GF-D8 (cell line): ENCODE measurements around the gene AUNIP.
A peak's percentile ranks its signal among the peaks of the same experiment; 100 is the strongest.

Experiments used
- DNase-seq: peaks from one replicate; lab custom pipeline; 2025; lab: John Stamatoyannopoulos, UW

The AUNIP gene

GRCh38 chr1:25858906-25859789 lies at the start of gene AUNIP:
TSS of gene AUNIP (minus strand) at chr1:25859457. CDS start at chr1:25859357, 100 bp downstream.
- peak; percentile 75 for DNase-seq

- DNase-seq: no peak
Observed at GRCh38 chr1:25909040-25909439, 49.8 kb upstream of the AUNIP start.

- no peak for DNase-seq
Observed at GRCh38 chr1:25908161-25908560, 48.9 kb upstream of the AUNIP start.

- no peak for DNase-seq
Observed at GRCh38 chr1:25907601-25908000, 48.3 kb upstream of the AUNIP start.

- DNase-seq: no peak
Observed at GRCh38 chr1:25906644-25907300, 47.5 kb upstream of the AUNIP start.

- DNase-seq: peak; percentile 77
Observed at GRCh38 chr1:25905680-25906643, 46.7 kb upstream of the AUNIP start, which contains the start of gene STMN1. TSS of gene STMN1 (minus strand) at chr1:25906419. CDS start at chr1:25904676, 1,743 bp downstream.

GRCh38 chr1:25904943-25905679 lies 45.9 kb upstream of the AUNIP start:
- peak; percentile 73 for DNase-seq

GRCh38 chr1:25903986-25904385 lies 44.7 kb upstream of the AUNIP start:
- no peak for DNase-seq

GRCh38 chr1:25902462-25902861 lies 43.2 kb upstream of the AUNIP start:
- no peak for DNase-seq

GRCh38 chr1:25900219-25900618 lies 41.0 kb upstream of the AUNIP start:
- DNase-seq: no peak

GRCh38 chr1:25899792-25900191 lies 40.5 kb upstream of the AUNIP start:
- DNase-seq: no peak

GRCh38 chr1:25898223-25899015 lies 39.2 kb upstream of the AUNIP start:
- no peak for DNase-seq

GRCh38 chr1:25897754-25898153 lies 38.5 kb upstream of the AUNIP start:
- DNase-seq: no peak

GRCh38 chr1:25896266-25896665 lies 37.0 kb upstream of the AUNIP start:
- no peak for DNase-seq

GRCh38 chr1:25895365-25895990 lies 36.2 kb upstream of the AUNIP start:
- peak; percentile 55 for DNase-seq

GRCh38 chr1:25893116-25893515 lies 33.9 kb upstream of the AUNIP start:
- no peak for DNase-seq

GRCh38 chr1:25891606-25892005 lies 32.3 kb upstream of the AUNIP start:
- no peak for DNase-seq

- no peak for DNase-seq
Observed at GRCh38 chr1:25890239-25891034, 31.2 kb upstream of the AUNIP start.

GRCh38 chr1:25889470-25889869 lies 30.2 kb upstream of the AUNIP start:
- DNase-seq: no peak
